Astrocyte of the spinal cord (primary cell): ENCODE results near the gene TP53I11.

Experiments
- DNase-seq: peaks from one replicate; pipeline ENCODE4 v3.0.0; 2011; ENCODE audit warnings: low read depth, low spot score
- H3K4me3 ChIP-seq: 2 replicates; pipeline ENCODE4 v1.5.1; 2011; ENCODE audit warnings: low read depth, mild to moderate bottlenecking, low read length, moderate library complexity
- CTCF ChIP-seq: IDR thresholded peaks from 2 replicates; pipeline ENCODE4 v1.5.1; 2012; ENCODE audit warnings: low read depth, mild to moderate bottlenecking, low read length, inconsistent platforms
- in situ Hi-C: cut with HindIII; loops from 2 replicates; pipeline ENCODE4 v1.10.0; 2017; ENCODE audit warnings: low sequenced_read_pairs

Gene TP53I11

GRCh38 chr11:44885919-44886789, 64.5 kb downstream of the TP53I11 start:
- DNase-seq, result no peak
- TF ChIP-seq CTCF, result no peak
- no peak overlapping the region for H3K4me3 ChIP-seq
- in situ Hi-C loops, result no loop called here

GRCh38 chr11:44885065-44885810, 65.4 kb downstream of the TP53I11 start:
- in situ Hi-C loops, result no loop called here
- H3K4me3 ChIP-seq, result no peak overlapping the region
- DNase-seq, result no peak
- TF ChIP-seq CTCF, result no peak

- no peak overlapping the region for H3K4me3 ChIP-seq
- in situ Hi-C loops, result no loop called here
- DNase-seq, result no peak
- TF ChIP-seq CTCF, result no peak
These were observed 66.6 kb downstream of the TP53I11 start for GRCh38 chr11:44884056-44884455.

- in situ Hi-C loops, result no loop called here
- no peak for DNase-seq
- H3K4me3 ChIP-seq, result no peak overlapping the region
- TF ChIP-seq CTCF, result no peak
These were observed 67.4 kb downstream of the TP53I11 start for GRCh38 chr11:44883277-44883676.
